Measurements from ENCODE around the gene PCDH1.
A peak's percentile ranks its signal among the peaks of the same experiment; 100 is the strongest.

PCDH1 gene

GRCh38 chr5:141851195-141851874, 26.9 kb downstream of the PCDH1 start:
- H3F3A ChIP-seq (ENCODE audit: insufficient read depth, low read length), result no peaks in the 10 kb centered on the region
- H3K9ac ChIP-seq (ENCODE audit: low read length), result no peak overlapping the region
- H2AFZ ChIP-seq (ENCODE audit: low read length), result no peak overlapping the region
- no peaks in the 10 kb centered on the region for H3K79me2 ChIP-seq (ENCODE audit: insufficient read depth, low read length)
- H3K4me3 ChIP-seq (ENCODE audit: low read depth, low read length, poor library complexity, severe bottlenecking), result no peak overlapping the region
- H4K20me1 ChIP-seq (ENCODE audit: insufficient read depth, low read length), result no peaks in the 10 kb centered on the region
- H3K4me2 ChIP-seq (ENCODE audit: low read length), result no peak overlapping the region
- peaks cover 6% of the 10 kb centered on the region for H3K4me1 ChIP-seq (ENCODE audit: insufficient read depth, low read length, severe bottlenecking)
- TF ChIP-seq EZH2 (IDR thresholded peaks at IDR 0.05; ENCODE audit: borderline replicate concordance, low read length), result no peak
- TF ChIP-seq CTCF (IDR thresholded peaks at IDR 0.05; ENCODE audit: low read length), result no peak
- H3K27me3 ChIP-seq (ENCODE audit: insufficient read depth, low read length), result no peaks in the 10 kb centered on the region
- H3K9me2 ChIP-seq (ENCODE audit: low read depth, low read length), result no peaks in the 10 kb centered on the region
- H3K9me3 ChIP-seq (ENCODE audit: low read length), result no peaks in the 10 kb centered on the region
- H3K36me3 ChIP-seq (ENCODE audit: insufficient read depth, low read length), result no peaks in the 10 kb centered on the region
- no peak overlapping the region for H3K27ac ChIP-seq (ENCODE audit: low read depth, low read length, poor library complexity, severe bottlenecking)

- Histone ChIP-seq H3K9ac (ENCODE audit: low read length) (no peak overlapping the region), H3K4me2 (ENCODE audit: low read length) (peak overlapping the region; percentile 49; the same call in 1 of the 2 replicates), H3K4me1 (ENCODE audit: insufficient read depth, low read length, severe bottlenecking) (peaks cover 6% of the 10 kb centered on the region), H3K9me2 (ENCODE audit: low read depth, low read length) (no peaks in the 10 kb centered on the region), H2AFZ (ENCODE audit: low read length) (no peak overlapping the region), H3K27ac (ENCODE audit: low read depth, low read length, poor library complexity, severe bottlenecking) (no peak overlapping the region), H3K9me3 (ENCODE audit: low read length) (no peaks in the 10 kb centered on the region), H3K36me3 (ENCODE audit: insufficient read depth, low read length) (no peaks in the 10 kb centered on the region), H3K27me3 (ENCODE audit: insufficient read depth, low read length) (no peaks in the 10 kb centered on the region), H3K79me2 (ENCODE audit: insufficient read depth, low read length) (no peaks in the 10 kb centered on the region), H4K20me1 (ENCODE audit: insufficient read depth, low read length) (no peaks in the 10 kb centered on the region), H3F3A (ENCODE audit: insufficient read depth, low read length) (no peaks in the 10 kb centered on the region), H3K4me3 (ENCODE audit: low read depth, low read length, poor library complexity, severe bottlenecking) (peak overlapping the region; percentile 24)
- no peak for TF ChIP-seq EZH2 (IDR thresholded peaks at IDR 0.05; ENCODE audit: borderline replicate concordance, low read length)
Observed at GRCh38 chr5:141850786-141851185, 27.4 kb downstream of the PCDH1 start.

GRCh38 chr5:141850244-141850768, 27.9 kb downstream of the PCDH1 start:
- peaks cover 6% of the 10 kb centered on the region for H3K4me1 ChIP-seq (ENCODE audit: insufficient read depth, low read length, severe bottlenecking)

More at GRCh38 chr5:141850244-141850768, 27.9 kb downstream of the PCDH1 start:
- 0 out of 2 replicates have a peak overlapping the region, but pooled peaks have one; percentile 92 for H2AFZ ChIP-seq (ENCODE audit: low read length)
- peak overlapping the region; percentile 61 for H3K27ac ChIP-seq (ENCODE audit: low read depth, low read length, poor library complexity, severe bottlenecking)
- no peaks in the 10 kb centered on the region for H3K27me3 ChIP-seq (ENCODE audit: insufficient read depth, low read length)
- no peaks in the 10 kb centered on the region for H3K9me3 ChIP-seq (ENCODE audit: low read length)
- H3K9ac ChIP-seq (ENCODE audit: low read length), result peak overlapping the region; percentile 78
- H3K36me3 ChIP-seq (ENCODE audit: insufficient read depth, low read length), result no peaks in the 10 kb centered on the region
- no peaks in the 10 kb centered on the region for H4K20me1 ChIP-seq (ENCODE audit: insufficient read depth, low read length)
- H3K4me2 ChIP-seq (ENCODE audit: low read length), result peak overlapping the region; percentile 94
- H3K9me2 ChIP-seq (ENCODE audit: low read depth, low read length), result no peaks in the 10 kb centered on the region
- no peaks in the 10 kb centered on the region for H3K79me2 ChIP-seq (ENCODE audit: insufficient read depth, low read length)
- peak overlapping the region; percentile 79 for H3K4me3 ChIP-seq (ENCODE audit: low read depth, low read length, poor library complexity, severe bottlenecking)
- H3F3A ChIP-seq (ENCODE audit: insufficient read depth, low read length), result no peaks in the 10 kb centered on the region
- TF ChIP-seq EZH2 (IDR thresholded peaks at IDR 0.05; ENCODE audit: borderline replicate concordance, low read length) (no peak), CTCF (IDR thresholded peaks at IDR 0.05; ENCODE audit: low read length) (no peak)

Measured in OCI-LY1 (cell line).